Smooth muscle cell (in vitro differentiated cells): Measurements from ENCODE around the gene GABRA1. TPM values are rescaled to one million over a fixed set of nuclear protein-coding genes. Genes with fewer than 3 reads are reported as not detected.

Source experiments
- DNase-seq: peaks from one replicate; lab custom pipeline; 2025; ENCODE audit not compliant: unreplicated experiment; lab: John Stamatoyannopoulos, UW
- H2AFZ ChIP-seq: fragments of 200-600 bp; sonication (generic); 2 replicates; pipeline ENCODE4 v1.6.0; 2016; ENCODE audit warnings: antibody characterized with exemption, low read depth, mild to moderate bottlenecking
- H3F3A ChIP-seq: fragments of 200-600 bp; sonication (generic); 2 replicates; pipeline ENCODE4 v1.6.0; 2017; ENCODE audit warnings: antibody characterized with exemption, low read depth
- H3K27ac ChIP-seq: fragments of 200-600 bp; sonication (generic); 2 replicates; pipeline ENCODE4 v1.5.1; 2016; ENCODE audit warnings: low read depth, mild to moderate bottlenecking
- H3K27me3 ChIP-seq: fragments of 200-600 bp; sonication (generic); 2 replicates; pipeline ENCODE4 v1.6.1; 2016; ENCODE audit warnings: low read depth, mild to moderate bottlenecking
- H3K36me3 ChIP-seq: fragments of 200-600 bp; sonication (generic); 2 replicates; pipeline ENCODE4 v1.5.1; 2016; ENCODE audit warnings: low read depth
- H3K4me1 ChIP-seq: fragments of 200-600 bp; sonication (generic); 2 replicates; pipeline ENCODE4 v1.5.1; 2016; ENCODE audit warnings: low read depth
- H3K4me2 ChIP-seq: fragments of 200-600 bp; sonication (generic); 2 replicates; pipeline ENCODE4 v1.6.0; 2016; ENCODE audit warnings: mild to moderate bottlenecking
- H3K4me3 ChIP-seq: fragments of 200-600 bp; sonication (generic); 2 replicates; pipeline ENCODE4 v1.5.1; 2016; ENCODE audit warnings: mild to moderate bottlenecking
- H3K79me2 ChIP-seq: fragments of 200-600 bp; sonication (generic); 2 replicates; pipeline ENCODE4 v1.6.0; 2016; ENCODE audit warnings: low read depth, mild to moderate bottlenecking
- H3K9ac ChIP-seq: fragments of 200-600 bp; sonication (generic); 2 replicates; pipeline ENCODE4 v1.6.0; 2016; ENCODE audit warnings: low read depth
- H3K9me3 ChIP-seq: fragments of 200-600 bp; sonication (generic); replicated peaks from 2 replicates; pipeline ENCODE4 v1.5.1; 2016; ENCODE audit warnings: low read depth
- H4K20me1 ChIP-seq: fragments of 200-600 bp; sonication (generic); 2 replicates; pipeline ENCODE4 v1.6.0; 2016; ENCODE audit warnings: low read depth
- WGBS: methylation state at CpG from one replicate; pipeline ENCODE4 v1.1.7; 2016; ENCODE audit warnings: low lambda C conversion rate; 5-methylcytosine and 5-hydroxymethylcytosine counted together
- polyA plus RNA-seq: library from polyadenylated mRNA; unstranded; fragments of >200 nt; fragmentation: Nextera tagmentation; extraction: Ambion mirVana; gene quantifications from 2 replicates; pipeline ENCODE4 v1.2.1, GENCODE V29; 2016
- total RNA-seq: library from RNA; depleted of rRNA; stranded (reverse); fragments of >200 nt; gene quantifications from 2 replicates; pipeline ENCODE4 v1.2.3, GENCODE V29; 2014
- TF ChIP-seq, protein P1 (sequence below): fragments of 200-600 bp; sonication (generic); IDR thresholded peaks from 2 replicates; pipeline ENCODE4 v1.5.1; 2017; ENCODE audit warnings: borderline replicate concordance, mild to moderate bottlenecking, antibody characterized with exemption; ENCODE audit not compliant: insufficient read depth, poor library complexity, severe bottlenecking

GABRA1 gene
- total and polyA plus RNA-seq, 2 experiments from 2014 or later = 0.11 TPM; not detected in 1

DNA sequence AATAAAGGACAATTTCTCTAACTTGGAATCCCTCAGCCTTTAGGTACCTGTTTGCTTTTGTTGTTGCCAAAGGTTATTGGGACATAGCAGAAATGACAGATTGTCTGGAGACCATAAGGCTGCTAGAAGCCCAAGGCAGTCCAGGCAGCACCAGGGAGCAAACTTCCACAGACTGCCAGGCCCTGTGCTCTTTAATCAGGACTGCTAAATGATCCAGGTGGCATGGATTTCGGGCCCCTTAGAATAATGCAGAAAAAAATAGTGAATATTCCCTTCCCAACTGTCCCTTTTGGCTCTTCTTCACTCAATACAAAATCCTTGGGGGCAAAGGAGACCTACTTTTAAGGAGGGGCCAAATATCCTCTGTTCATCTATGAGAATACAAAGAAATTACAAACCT is 73.9 kb downstream of the GABRA1 start:
- H3K27me3 ChIP-seq = no peaks in the 10 kb centered on the region
- H2AFZ ChIP-seq = no peak overlapping the region
- TF ChIP-seq, protein P1, sequence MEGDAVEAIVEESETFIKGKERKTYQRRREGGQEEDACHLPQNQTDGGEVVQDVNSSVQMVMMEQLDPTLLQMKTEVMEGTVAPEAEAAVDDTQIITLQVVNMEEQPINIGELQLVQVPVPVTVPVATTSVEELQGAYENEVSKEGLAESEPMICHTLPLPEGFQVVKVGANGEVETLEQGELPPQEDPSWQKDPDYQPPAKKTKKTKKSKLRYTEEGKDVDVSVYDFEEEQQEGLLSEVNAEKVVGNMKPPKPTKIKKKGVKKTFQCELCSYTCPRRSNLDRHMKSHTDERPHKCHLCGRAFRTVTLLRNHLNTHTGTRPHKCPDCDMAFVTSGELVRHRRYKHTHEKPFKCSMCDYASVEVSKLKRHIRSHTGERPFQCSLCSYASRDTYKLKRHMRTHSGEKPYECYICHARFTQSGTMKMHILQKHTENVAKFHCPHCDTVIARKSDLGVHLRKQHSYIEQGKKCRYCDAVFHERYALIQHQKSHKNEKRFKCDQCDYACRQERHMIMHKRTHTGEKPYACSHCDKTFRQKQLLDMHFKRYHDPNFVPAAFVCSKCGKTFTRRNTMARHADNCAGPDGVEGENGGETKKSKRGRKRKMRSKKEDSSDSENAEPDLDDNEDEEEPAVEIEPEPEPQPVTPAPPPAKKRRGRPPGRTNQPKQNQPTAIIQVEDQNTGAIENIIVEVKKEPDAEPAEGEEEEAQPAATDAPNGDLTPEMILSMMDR = no peak
- no peak overlapping the region for H3K4me2 ChIP-seq
- no peaks in the 10 kb centered on the region for H3K9me3 ChIP-seq
- no peaks in the 10 kb centered on the region for H4K20me1 ChIP-seq
- no peak overlapping the region for H3K4me3 ChIP-seq
- no peaks in the 10 kb centered on the region for H3F3A ChIP-seq
- no peaks in the 10 kb centered on the region for H3K4me1 ChIP-seq
- H3K79me2 ChIP-seq = no peaks in the 10 kb centered on the region
- no peak overlapping the region for H3K27ac ChIP-seq
- DNase-seq = no peak
- 76% methylated on average over 1 of the region's 1 CpG for WGBS
- H3K36me3 ChIP-seq = no peaks in the 10 kb centered on the region
- H3K9ac ChIP-seq = no peak overlapping the region

DNA sequence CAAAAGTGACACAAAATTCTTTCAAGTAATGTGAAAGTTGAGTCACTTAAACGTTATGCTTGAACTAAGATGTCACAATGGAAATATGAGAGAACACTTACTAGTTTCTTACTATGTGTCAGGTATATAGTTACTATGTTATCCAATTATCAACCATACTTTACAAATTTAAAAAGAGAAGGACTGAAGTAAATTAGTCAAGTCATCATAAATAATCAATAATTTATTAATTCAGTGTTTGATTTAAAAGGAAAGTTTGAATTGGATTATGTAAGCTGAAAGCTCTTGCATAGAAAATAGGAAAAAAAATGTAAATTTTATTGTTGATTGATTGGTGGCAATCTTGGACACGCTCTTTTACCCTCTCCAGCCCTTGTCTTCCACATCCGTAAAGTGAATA is 76.3 kb downstream of the GABRA1 start:
- WGBS = 88% methylated on average over 3 of the region's 3 CpGs
- DNase-seq = no peak
- H3K79me2 ChIP-seq = no peaks in the 10 kb centered on the region
- no peaks in the 10 kb centered on the region for H3K36me3 ChIP-seq
- TF ChIP-seq, protein P1 = no peak
- H3K27ac ChIP-seq = no peak overlapping the region
- H3K9me3 ChIP-seq = no peaks in the 10 kb centered on the region
- no peaks in the 10 kb centered on the region for H3K27me3 ChIP-seq
- H3K9ac ChIP-seq = no peak overlapping the region
- H3F3A ChIP-seq = no peaks in the 10 kb centered on the region
- no peaks in the 10 kb centered on the region for H4K20me1 ChIP-seq
- H3K4me1 ChIP-seq = no peaks in the 10 kb centered on the region
- no peak overlapping the region for H2AFZ ChIP-seq
- no peak overlapping the region for H3K4me3 ChIP-seq
- H3K4me2 ChIP-seq = no peak overlapping the region

- Histone ChIP-seq H3K79me2 (no peaks in the 10 kb centered on the region), H4K20me1 (no peaks in the 10 kb centered on the region), H3K27me3 (no peaks in the 10 kb centered on the region), H3K36me3 (no peaks in the 10 kb centered on the region), H3K4me3 (no peak overlapping the region), H3K9me3 (no peaks in the 10 kb centered on the region), H3K9ac (no peak overlapping the region), H2AFZ (no peak overlapping the region), H3K4me2 (no peak overlapping the region), H3K4me1 (no peaks in the 10 kb centered on the region), H3K27ac (no peak overlapping the region), H3F3A (no peaks in the 10 kb centered on the region)
- DNase-seq = no peak
- TF ChIP-seq, protein P1 = no peak
- WGBS = 86% methylated on average over 4 of the region's 4 CpGs
Observed at GRCh38 chr5:161925960-161926359, 78.0 kb downstream of the GABRA1 start.

DNA sequence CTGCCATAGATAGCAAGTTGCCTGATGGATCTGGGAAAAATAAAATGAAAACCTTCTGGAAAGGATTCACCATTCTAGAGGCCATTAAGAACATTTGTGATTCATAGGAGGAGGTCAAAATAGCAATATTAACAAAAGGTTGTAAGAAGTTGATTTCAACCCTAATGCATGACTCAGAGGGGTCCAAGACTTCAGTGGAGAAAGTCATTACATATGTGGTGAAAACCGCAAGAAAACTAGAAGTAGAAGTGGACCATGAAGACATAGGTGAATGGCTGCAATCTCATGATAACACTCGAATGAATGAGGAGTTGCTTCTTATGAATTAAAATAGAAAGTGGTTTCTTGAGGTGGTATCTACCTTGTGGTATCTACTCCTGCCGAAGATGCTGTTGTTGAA is 86.6 kb downstream of the GABRA1 start:
- no peak overlapping the region for H2AFZ ChIP-seq
- TF ChIP-seq, protein P1 = no peak
- no peak overlapping the region for H3K9ac ChIP-seq
- no peak for DNase-seq
- H3K27ac ChIP-seq = no peak overlapping the region
- H3K27me3 ChIP-seq = no peaks in the 10 kb centered on the region
- H4K20me1 ChIP-seq = no peaks in the 10 kb centered on the region
- no peak overlapping the region for H3K4me2 ChIP-seq
- H3K36me3 ChIP-seq = no peaks in the 10 kb centered on the region
- H3K4me3 ChIP-seq = no peak overlapping the region
- no peaks in the 10 kb centered on the region for H3F3A ChIP-seq
- H3K79me2 ChIP-seq = no peaks in the 10 kb centered on the region
- H3K4me1 ChIP-seq = no peaks in the 10 kb centered on the region
- 85% methylated on average over 3 of the region's 3 CpGs for WGBS
- H3K9me3 ChIP-seq = no peaks in the 10 kb centered on the region
